Inflammatory macrophage treated with lipopolysaccharide for 4 hours (primary cell): ENCODE data around the gene ARID3C.

Experiments used
- DNase-seq: peaks from one replicate; pipeline ENCODE4 v3.0.0-alpha.2; 2020

Gene ARID3C

DNA sequence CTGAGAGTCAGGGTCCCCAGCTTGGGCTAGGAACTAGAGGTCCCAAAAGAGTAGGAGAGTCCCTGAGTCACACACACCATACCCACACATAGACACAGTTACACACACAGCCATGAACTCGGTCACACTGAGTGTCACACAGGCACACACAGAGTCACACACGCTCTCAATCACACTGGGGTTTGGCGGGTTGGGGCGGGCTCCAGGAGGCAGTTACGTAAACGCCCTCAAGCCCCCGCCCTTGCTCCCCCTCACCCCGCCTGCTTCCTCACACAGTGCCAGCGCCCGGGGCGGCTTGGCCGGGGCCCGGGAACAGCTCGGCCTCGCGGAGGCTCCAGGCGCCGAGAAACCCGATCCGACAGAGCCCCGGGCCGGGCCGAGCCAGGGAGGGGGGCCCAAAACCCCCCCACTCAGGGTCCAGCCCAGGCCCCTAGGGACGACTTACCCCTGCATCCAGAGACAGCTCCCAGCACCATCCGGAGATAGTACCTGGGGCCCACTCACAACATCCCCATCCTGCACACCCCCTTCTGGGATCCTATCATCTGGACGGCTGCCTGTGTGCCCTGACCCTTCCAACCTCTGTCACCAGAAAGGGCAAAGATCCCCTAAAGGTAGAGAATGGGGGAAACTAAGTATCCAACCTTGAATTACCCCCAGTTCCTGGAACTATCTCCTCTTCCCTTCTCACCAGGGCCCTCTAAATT, 35.8 kb downstream of the ARID3C start:
- peak; percentile 19 for DNase-seq

- DNase-seq, result peak; percentile 70
These were observed 36.7 kb downstream of the ARID3C start for GRCh38 chr9:34591917-34592866.

GRCh38 chr9:34591248-34591916, 37.5 kb downstream of the ARID3C start:
- peak; percentile 76 for DNase-seq

DNA sequence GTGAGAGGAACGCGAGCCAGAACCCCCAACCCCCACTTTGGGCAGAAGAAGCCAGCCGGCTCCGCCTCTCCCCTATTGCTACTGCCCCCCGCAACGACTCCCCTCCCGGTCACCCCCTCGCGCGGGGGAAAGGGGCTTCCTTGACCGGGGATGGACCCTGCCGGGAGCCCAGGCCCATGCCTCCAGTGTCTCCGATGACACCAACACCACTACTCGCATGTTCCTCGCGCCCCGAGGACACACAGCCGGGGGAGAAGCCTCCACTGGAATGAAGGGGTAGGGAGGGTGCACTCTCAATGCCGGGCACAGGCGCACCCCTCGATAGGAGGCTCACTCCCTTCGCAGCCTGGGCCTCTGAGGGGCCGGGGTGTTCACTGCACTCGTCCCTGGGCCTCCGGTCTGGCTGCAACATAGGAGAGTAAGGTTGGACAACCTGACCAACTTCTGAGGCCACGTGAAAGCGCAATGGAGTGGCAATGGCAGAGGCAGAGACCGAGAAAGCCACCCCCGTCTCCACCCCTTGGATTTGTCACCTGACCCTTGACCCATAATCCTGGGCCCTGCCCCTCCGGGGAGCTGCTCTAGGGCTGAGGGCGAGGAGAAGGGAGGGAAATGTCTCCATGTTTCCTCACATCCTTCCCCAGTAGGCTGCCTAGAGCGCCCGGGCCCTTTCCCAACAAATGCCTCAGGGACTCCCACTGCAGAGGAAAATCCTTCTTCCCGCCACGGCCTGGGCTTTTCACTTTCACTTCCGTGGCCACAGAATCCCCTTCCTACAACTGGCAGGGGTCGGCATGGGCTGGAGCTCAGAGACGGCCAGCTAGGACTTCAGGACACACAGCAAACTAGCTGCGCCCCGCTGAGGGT, 38.3 kb downstream of the ARID3C start:
- DNase-seq, result peak; percentile 8

DNA sequence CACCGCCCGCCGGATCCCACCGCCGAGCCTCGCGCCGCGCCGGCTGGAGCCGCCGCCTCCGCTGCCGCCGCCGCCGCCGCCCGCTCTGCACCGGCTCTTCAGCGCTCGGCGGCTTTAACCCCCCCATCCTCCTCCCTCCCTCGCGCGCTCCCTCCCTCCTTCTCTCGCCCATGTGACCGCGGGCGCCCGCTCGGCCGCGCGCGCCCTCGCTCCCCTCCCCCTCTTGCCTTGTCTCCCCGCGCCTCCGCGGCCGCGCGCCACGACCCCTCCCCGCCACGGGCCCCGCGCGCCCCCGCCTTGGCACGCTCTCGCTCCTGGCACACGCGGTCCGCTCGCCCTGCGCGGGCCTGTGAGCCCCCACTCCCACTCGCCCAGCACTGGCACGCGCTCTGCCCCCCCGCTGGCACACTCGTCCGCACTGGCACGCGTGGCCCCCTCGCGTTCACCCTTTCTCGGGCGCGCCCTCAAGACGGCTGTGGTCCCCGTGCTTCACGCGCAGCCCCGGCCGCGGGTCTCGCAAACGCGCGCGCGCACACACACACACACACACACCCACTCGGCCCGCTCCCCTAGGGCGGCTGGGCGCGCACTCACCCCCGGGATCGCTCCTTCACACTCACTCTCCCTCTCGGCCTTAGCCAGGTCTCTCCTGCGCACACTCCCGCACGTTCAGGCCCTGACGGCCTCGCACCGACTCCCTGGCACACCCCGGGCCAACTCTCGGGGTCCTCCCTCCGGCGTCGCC, 39.1 kb downstream of the ARID3C start, which contains the start of gene CNTFR:
Gene CNTFR, minus strand, starts transcription at position 89 of the 745 bp plus-strand sequence. CDS start 20,743 bp downstream, outside the sequence.
- no peak for DNase-seq

GRCh38 chr9:34588671-34589635, 39.9 kb downstream of the ARID3C start:
- DNase-seq, result no peak

- DNase-seq, result no peak
These were observed 41.6 kb downstream of the ARID3C start for GRCh38 chr9:34587271-34587670.

DNA sequence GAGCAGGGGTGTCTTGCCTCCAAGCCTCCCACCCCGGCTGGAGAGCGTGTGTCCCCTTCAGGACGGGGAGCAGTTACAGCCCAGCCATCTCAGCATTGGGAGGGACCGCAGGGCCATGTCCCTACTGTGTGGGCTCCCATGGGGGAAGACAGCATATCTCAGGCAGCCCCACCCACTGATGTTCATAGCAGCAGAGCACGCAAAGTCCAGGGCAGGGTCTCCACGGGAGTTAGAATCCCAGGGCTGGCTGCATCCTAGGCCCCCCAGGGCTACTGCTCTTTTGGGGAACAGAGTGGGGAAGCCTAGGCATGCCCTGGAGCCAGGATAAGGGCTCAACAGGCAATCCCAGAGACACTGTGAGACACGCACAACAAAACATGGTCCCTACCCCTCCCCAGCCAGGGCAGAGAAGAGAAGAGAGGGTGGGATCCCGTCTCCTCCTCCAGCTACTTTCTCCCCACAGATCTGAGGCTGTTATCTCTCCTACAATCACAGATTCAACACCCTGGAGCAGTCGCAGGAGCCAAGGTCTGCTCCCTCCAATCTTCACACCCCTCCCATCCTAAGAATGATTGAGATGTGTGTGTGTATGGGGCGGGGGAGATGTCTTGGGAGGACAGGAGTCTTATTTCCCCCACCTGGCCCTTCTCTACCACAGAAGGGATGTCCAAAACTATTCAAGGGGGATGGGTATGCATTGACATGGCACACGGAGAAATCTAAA, 42.8 kb downstream of the ARID3C start:
- no peak for DNase-seq

DNA sequence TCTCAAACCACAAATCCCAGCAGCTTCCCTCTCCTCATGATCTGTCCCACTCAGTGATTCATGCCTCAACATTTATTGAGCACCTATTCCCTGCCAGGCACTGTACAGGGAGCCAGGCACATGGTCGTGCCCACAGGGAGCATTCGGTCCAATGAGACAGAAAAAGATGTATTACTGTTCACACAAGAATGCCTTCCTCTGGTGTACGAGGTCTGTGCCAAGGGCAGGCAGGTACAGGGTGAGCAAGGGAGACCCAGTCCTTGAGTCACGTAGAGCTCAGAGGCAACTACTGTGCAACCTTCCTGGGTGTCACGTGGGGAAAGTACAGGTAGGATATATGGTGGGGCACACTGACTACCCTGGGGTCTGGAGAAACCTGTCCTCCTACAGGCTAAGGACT, 43.9 kb downstream of the ARID3C start:
- no peak for DNase-seq

GRCh38 chr9:34582787-34583186, 46.1 kb downstream of the ARID3C start:
- DNase-seq, result no peak

DNA sequence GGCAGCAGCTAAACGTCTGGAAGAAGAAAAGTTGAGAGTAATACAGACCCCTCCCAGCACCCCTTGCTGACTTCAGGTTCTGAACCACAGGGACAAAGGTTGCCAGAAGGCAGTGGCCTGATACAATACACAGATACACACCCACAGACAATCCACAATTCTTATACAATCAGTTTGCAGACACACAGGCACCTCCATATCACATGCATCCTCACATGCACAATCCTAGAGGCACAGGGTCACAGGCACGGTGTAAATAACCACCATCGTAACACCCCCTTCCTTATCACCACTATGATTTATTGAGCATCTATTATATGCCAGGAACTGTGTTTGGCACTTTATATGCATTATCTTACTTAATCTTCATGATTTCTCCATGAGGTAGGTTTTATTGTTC, 47.5 kb downstream of the ARID3C start:
- no peak for DNase-seq

DNA sequence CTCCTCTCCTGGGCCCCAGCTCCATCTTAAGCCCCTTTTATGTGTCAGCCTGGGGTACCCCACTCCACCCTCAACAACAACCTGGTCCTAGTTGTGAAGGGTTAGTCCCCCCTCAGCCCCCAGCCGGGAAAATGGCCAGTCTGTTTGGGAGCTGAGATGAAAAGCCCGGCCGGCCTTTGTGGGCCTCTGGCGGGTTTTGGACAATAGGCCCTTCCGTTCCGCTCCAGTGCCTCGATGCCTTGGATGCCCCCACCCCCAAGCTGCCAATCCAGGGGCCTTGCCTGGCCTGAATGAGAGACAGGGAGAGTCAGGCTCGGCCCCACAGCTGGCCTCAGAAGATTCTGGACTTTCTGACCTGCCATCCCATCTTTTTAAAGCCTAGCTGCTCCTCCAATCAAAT, 48.5 kb downstream of the ARID3C start:
- no peak for DNase-seq

GRCh38 chr9:34579808-34580163, 49.1 kb downstream of the ARID3C start:
- no peak for DNase-seq

DNA sequence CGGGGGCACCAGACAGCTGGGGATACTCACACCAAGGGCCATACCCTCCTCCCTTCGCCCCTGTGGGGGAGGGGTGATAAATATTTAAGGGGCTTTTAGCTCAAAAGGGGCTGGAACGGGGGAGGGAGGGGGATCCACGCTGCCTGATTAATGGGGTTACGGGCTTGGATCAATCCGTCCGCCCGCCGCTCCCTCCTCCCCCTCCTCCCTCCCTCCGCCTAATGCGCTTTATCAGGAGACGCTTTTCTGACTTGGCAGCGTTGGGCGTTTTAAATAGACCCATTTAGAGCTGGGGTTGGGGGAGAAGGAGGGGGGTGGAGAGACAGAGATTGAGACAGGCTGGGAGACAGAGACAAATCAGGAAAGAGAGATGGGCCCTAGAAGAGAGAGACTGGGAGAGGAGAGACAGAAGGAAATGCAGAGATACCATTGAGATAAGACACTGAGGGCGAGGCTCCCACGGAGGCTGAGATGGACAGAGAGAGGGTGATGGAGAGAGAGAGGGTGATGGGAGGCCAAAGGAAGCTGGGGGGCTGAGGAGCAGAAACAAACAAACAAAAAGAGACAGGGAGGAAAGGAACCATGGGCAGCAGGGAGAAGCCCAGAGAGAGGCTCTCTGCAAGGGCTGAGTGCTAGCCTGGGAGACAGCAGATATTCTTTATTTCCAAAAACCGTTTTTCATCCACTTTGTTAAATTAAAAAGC, 49.6 kb downstream of the ARID3C start:
- no peak for DNase-seq

DNA sequence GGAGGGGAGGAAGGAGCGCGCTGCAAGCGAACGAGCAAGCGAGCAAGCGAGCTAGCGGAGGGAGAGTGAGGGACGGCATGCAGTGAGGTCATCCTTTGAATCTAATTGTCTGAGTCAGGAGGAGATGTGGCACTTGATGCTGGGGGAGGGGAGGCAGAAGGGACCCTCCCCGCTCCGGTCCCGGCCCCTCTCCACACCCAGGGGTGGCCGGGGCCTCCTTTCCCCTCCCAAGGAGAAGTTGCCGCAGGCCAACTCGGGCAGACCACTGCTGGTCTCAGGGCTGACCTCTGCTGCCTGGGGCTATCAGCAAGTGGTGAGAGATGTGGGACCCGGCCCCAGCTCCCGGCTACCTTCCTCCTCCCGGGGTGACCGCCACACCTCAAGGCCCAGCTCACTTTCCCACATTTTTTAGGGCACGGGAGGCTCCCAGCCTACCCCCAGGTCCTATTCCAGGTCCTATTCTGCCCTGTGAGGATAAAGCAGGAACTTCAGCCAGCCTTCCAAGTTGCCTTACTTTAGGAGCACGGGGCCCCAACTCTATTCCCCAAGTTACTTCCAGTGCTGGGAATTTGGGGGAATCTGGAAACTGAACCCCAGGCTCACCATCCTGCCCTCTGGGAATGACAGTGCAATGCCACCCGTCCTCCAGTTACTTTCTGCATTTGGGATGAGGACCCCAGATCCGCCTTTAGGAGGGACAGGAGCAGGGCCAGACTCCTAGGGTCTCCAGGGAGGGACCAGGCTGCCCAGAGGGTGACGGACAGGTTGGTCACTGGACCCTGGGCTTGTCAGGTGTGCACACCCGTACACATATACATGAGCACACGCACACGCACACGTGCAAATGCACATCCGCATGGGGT, 50.4 kb downstream of the ARID3C start:
- DNase-seq, result no peak

- DNase-seq, result no peak
These were observed 51.2 kb downstream of the ARID3C start for GRCh38 chr9:34577400-34578240.
